NCI-H2081 (cell line): ENCODE measurements around the gene ACER3.
"Not testable (repeated sequence)": the region's sequence is repeated elsewhere in the genome, so short reads cannot be mapped to it uniquely, and the experiment has no call there.

Source experiments
- DNase-seq, 2 experiments: peaks; one replicate each; lab custom pipeline; 2025; lab: John Stamatoyannopoulos, UW

Gene ACER3

DNA sequence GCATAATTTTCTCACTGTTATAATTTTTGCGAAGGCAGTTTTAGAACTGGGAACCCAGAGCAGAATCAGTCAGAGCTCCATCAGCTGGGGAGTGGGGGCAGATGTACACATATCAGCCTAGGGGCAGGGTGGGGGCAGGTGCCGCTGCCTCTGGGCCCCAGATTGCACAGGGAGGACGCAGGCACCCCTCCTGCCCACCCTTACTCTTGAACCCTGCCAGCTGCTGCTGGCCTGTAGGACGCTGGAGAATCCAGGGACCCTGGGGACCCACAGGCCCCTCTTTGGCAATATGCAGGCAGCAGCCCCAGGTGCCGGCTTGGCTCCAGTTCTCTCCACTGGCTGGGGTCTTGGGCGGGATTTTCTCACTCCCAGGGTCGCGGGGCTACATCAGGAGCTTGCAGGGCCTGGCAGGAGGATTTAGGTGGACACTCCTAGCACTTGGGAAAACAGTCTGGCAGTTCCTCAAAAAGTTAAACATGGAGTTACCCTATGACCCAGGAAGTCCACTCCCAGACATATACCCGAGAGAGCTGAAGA lies 197.3 kb downstream of the ACER3 start:
- DNase-seq, result no peak

DNA sequence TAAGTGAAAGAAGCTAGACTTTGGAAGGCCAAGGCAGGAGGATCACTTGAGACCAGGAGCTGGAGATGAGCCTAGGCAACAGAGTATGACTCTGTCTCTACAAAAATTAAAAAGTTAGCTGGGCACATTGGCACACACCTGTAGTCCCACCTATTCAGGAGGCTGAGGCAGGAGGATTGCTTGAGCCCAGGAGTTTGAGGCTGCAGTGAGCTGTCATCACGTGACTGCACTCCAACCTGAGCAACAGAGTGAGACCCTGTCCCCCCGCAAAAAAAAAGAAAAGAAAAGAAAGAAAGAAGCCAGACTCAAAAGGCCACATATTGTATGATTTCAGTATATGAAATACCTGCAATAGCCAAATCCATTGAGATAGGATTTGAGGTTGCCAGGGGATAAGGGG lies 198.2 kb downstream of the ACER3 start:
- DNase-seq, result no peak

DNA sequence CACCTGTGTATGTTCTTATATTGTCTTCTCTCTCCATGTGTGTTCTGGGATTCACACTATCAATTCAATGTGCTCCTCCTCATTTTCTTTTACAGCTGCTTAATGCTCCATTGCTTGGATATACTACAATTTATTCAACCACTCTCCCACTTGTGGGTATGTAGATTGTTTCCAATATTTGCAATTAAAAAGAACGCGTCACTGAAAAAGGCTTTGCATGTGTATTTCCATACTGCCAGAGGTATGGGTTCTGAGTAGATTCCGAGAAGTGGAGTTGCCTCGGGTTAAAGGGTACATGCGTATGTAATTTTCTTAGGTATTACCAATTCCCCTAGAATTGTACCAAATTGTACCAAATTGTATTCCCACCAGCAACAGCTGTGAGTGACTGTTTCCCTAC lies 199.1 kb downstream of the ACER3 start:
- DNase-seq, result no peak

GRCh38 chr11:77060234-77060633 lies 199.5 kb downstream of the ACER3 start:
- DNase-seq, result no peak

DNA sequence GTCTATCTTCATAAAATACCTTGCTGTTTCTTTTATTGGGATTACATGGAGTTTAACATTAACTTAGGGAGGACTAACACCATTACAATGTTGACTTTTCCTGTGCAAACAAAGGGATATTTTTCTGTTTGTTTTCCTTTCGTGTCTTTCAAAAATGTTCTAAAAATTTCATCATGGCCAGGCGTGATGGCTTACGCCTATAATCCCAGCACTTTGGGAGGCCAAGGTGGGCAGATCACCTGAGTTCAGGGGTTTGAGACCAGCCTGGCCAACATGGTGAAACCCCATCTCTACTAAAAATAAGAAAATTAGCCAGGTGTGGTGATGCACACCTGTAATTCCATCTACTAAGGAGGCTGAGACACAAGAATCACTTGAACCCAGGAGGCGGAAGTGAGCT lies 200.5 kb downstream of the ACER3 start:
- DNase-seq, result not testable (repeated sequence)

DNA sequence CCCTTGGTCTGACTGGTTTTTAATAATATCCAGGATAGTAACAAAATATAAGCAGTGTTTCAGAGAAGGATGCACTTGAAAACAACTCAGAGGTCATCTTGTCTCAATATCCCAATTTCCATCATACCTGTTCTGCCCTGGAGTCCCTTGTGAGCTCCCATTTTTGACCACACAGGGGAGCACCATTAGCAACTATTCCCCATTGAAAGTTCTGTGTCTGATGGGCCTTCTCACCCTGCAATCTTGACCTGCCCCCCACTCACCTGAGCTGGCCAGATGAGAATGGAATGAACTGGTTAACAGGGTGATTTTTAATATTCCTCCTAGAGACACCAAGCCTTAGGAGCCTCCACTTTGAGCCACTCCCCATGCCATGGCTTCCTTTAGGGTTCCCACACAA lies 202.2 kb downstream of the ACER3 start:
- no peak for DNase-seq

GRCh38 chr11:77063407-77063806 lies 202.7 kb downstream of the ACER3 start:
- DNase-seq, result no peak

GRCh38 chr11:77063861-77064260 lies 203.1 kb downstream of the ACER3 start:
- no peak for DNase-seq

GRCh38 chr11:77064648-77065217 lies 204.0 kb downstream of the ACER3 start:
- no peak for DNase-seq

GRCh38 chr11:77065878-77066228 lies 205.1 kb downstream of the ACER3 start:
- no peak for DNase-seq

DNA sequence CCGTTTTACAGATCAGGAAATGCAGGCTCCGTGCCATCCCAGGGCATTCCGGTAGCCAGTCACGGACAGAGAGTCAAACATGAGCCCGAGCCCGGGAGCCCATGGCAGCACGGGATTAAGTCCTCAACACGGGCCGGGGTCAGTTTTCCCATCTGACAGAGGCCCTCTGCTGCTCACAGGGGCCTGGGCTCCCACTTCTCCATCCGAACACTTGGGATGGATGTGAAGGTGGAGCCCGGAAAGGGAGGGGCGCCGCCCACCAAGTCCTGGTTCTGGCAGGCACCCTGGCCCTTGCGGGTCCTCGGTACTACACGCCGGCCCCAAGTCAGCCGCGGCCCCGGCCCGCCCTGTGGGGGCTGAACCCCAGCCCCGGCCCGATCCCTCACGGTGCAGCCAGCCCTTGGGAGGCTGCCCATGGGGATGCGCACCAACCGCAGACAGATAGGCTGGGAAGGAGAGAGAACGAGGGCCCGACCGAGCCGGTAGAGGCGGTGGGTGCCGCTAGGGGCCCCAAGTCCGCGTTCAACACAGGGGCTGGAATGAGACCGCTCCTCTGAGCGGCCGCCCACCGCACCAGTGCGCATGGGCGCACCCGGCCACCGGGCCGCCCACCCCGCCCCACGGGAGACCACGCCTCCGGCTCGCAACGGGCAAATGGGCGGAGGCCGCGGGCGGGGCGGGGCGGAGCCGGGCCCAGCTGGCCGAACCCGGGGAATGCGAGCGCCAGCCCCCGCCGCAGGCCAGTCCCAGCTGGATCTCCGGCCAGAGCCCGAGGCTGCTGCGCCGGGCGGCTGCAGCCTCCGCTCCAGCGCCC lies 205.7 kb downstream of the ACER3 start, which contains the start of gene CAPN5:
Gene CAPN5 (plus strand): TSS at position 743 of the 814 bp plus-strand sequence. CDS start 17,916 bp downstream, outside the sequence.
- peak; percentile 84 to 88 for DNase-seq

DNA sequence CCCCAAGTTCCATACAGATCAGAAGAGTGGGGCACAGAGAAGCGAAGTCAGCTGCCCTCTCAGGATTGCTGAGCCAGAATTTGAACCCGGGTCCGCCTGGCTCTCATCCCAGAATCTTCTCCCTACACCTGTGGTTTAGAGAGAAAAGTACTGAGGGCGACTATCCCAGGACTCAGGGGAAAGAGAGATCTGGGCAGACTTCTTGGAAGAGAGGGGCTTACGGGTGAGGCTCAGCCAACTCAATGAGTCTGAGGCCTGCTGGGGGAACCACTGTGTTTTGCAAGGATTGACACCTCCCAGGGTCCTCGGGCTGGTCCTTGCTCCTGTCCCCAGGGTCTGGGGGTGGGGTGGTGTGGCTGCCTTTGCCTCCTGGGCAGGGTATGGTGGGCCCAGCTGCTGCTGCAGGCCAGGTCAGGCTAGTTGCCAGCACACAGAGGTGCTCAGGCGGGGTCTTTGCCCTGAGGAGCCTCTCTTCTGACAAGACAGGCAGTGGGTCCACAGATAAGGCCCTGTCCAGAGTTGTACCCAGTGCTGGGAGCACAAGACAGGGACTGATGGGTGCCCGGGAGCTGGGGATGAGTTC lies 207.2 kb downstream of the ACER3 start:
- DNase-seq, result no peak

DNA sequence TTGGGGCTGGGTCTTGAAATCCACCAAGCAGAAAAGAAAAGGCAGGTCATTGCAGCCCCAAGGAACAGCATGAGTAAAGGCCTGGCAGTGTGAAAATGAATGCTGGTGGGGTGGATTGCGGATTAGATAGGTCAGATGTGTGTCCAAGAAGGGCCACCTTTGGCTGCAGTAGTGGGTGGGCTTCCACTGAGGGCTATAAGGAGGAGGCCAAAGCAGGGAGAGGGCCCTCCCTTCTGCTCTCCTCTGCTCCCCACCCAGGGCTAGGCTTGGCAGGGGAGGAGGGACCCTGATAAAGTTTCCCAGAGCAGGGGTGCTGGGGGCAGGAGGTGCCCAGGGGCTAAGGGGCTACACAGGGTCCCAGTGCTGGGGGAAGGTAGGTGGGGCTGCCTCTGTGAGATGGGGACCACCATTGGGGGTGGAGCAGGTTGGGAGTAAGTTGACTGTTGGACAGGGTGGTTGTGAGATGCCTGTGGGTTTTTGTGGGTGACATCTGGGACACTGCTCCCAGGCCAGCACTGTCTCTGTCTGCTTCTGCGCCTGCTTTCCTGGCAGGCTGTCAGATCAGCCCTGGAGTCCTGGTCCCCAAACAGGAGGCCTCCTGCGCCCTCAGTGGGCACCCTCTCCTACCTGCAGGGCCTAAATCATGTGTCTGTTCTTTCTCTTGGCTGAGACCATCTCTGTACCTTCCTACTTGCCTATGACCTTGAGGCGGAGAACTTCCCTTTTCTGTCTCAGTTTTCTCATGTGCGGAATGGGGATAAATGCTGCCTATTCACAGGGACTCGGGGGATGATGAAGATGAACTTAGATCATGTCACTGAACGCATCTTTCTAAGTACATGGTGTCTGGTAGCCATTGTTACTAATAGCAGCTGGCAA lies 208.0 kb downstream of the ACER3 start:
- DNase-seq, result no peak

DNA sequence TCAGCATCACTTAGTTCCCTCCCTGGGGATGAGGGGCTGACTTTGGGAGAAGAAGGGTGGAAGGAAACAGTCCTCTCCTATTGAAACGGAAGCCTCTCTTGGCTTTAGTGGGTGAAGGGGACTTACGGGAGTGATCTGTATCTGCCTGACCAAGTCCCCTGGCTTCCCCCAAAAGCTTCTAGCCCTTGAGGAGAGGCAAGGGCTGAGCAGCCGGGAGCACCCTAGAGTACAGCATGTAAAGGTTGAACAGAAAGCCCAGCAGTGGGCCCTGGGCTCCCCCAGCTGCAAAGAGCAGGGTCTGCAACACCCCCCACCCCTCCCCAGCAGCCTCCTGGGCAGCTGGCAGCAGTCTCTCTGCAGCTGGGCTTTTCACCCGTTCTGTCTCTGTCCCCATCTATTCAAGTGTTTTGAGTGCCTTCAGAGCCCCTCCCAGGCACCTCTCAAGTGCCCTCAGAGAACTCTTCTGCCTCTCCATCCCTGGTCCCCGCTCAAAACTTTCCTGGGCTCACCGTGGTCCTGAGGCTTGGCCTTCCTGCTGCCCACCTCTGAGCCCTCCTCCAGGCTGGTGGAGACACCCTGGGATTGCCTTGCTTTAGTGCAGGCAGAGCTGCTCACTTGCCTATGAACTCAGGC lies 208.7 kb downstream of the ACER3 start:
- DNase-seq, result no peak

- DNase-seq, result no peak
These were observed 209.4 kb downstream of the ACER3 start for GRCh38 chr11:77069969-77070582.

DNA sequence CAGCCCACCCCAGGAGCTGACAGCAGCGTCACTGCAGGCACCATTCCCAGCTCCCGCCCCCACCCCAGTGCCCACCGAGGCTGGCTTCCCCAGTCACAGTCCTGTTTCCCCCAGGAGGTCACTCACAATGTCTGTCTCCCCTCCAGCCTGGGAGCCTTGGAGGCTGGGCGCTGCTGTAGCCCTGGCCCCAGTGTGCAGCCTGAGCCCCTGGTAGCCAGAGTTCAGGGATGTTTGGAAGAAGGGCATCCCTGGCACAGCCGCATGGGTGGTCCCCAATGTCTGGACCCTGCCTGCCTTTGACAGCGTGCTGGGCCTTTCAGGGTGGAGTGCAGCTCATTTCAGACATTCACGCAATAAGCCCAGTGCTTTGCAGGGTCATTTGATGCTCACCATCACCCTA lies 210.4 kb downstream of the ACER3 start:
- DNase-seq, result no peak

- no peak for DNase-seq
These were observed 211.2 kb downstream of the ACER3 start for GRCh38 chr11:77071671-77072605.

GRCh38 chr11:77072851-77073327 lies 212.2 kb downstream of the ACER3 start:
- no peak for DNase-seq

DNA sequence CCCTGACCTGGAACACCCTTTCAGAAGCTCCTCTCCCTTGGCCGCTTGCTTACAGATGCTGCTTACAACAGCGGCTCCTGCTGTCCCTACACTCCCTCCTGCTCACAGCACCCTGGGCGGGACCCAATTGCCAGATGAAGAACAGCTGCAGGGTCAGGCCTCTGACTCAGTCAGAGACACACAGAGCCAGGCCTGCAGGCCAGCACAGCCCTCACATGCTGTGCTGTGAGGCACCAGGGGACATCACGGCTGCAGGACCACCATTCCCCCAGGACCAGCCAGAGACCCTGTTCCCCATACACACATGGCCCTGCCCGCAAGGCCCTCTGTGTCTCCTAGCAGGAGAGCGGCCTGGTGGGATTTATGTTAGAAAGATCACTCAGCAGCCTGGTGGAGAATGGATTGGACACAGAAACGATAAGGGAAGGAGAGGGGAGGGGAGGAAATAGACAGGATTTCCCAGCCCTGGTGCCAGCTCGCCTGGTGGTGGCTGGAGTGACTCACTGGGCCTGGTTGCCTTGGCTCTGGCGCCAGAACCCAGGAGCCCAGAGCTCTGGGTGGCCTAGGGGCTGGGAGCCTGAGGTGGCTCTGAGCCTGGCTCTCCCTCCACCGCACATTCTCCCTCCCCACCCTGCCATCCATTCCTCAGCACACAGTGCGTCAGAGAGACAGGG lies 212.7 kb downstream of the ACER3 start:
- no peak for DNase-seq
